ENCODE results near the gene MED12.

DNA sequence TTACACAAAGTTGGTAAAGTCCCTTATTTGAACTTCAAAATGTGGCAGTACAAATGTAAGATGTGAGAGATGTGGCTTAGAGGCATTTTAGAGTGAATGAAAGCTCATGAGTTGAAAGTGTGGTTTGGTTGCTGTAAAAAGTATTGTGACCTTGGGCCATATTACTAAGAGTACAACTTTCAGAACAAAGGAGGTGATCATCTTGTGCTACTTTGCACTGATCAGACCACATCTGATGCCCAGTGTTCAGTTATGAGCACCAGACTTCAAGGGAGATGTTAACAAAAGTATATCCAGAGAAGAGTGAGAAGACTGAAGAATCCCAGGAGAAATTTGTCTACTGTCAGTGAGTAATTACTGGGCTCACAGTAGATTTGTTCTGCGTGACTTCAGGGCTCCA lies 56.4 kb downstream of the MED12 start:
- TF ChIP-seq POLR2AphosphoS5 (IDR thresholded peaks at IDR 0.05; ENCODE audit: borderline replicate concordance, low read depth, low read length) (no peak), EZH2 (IDR thresholded peaks at IDR 0.05) (no peak), FOXP2 (optimal IDR thresholded peaks at IDR 0.05; ENCODE audit: control extremely low read depth, extremely low read length, insufficient read depth) (no peak)
